DND-41 (cell line): ENCODE measurements around the gene VIT.

Source experiments
- ATAC-seq: fragments of 200-7000 bp; cut with Tn5 transposase; 3 replicates; pipeline ENCODE4 v1.9.1; 2021; ENCODE audit warnings: low read depth; ENCODE audit not compliant: insufficient read depth
- DNase-seq: peaks from one replicate; pipeline ENCODE4 v3.0.0-alpha.2; 2020
- H2AFZ ChIP-seq: 2 replicates; pipeline ENCODE4 v1.6.0; 2012; ENCODE audit warnings: low read depth, low read length
- H3K27ac ChIP-seq: 2 replicates; pipeline ENCODE4 v1.5.1; 2012; ENCODE audit warnings: low read length, inconsistent platforms
- H3K27me3 ChIP-seq: fragments of 200-600 bp; sonication (generic); 2 replicates; pipeline ENCODE4 v1.6.0; 2012; ENCODE audit warnings: low read length, mild to moderate bottlenecking, inconsistent platforms; ENCODE audit not compliant: insufficient read depth, poor library complexity
- H3K36me3 ChIP-seq: 2 replicates; pipeline ENCODE4 v1.5.1; 2012; ENCODE audit warnings: low read length, inconsistent platforms; ENCODE audit not compliant: insufficient read depth
- H3K4me1 ChIP-seq: 2 replicates; pipeline ENCODE4 v1.5.1; 2012; ENCODE audit warnings: mild to moderate bottlenecking, low read length; ENCODE audit not compliant: insufficient read depth
- H3K4me2 ChIP-seq: 2 replicates; pipeline ENCODE4 v1.6.0; 2012; ENCODE audit warnings: mild to moderate bottlenecking, moderate library complexity, low read length, inconsistent platforms; ENCODE audit not compliant: insufficient read depth
- H3K4me3 ChIP-seq, 2 experiments: fragments of 200-600 bp in 1 of 2; shearing (Covaris generic) in 1 of 2; 2 replicates each; pipeline ENCODE4 v1.5.1; 2012 to 2016; ENCODE audit warnings: inconsistent platforms in 2 of 2, low read length in 2 of 2, mild to moderate bottlenecking in 2 of 2, low read depth in 1 of 2, moderate library complexity in 1 of 2
- H3K79me2 ChIP-seq: 2 replicates; pipeline ENCODE4 v1.6.0; 2012; ENCODE audit warnings: low read length, inconsistent platforms; ENCODE audit not compliant: insufficient read depth
- H3K9ac ChIP-seq: 2 replicates; pipeline ENCODE4 v1.6.0; 2012; ENCODE audit warnings: low read depth, mild to moderate bottlenecking, inconsistent platforms, low read length, moderate library complexity
- H3K9me3 ChIP-seq: 2 replicates; pipeline ENCODE4 v1.5.1; 2012; ENCODE audit warnings: low read length, moderate library complexity, mild to moderate bottlenecking, inconsistent platforms; ENCODE audit not compliant: insufficient read depth, severe bottlenecking
- H4K20me1 ChIP-seq: 2 replicates; pipeline ENCODE4 v1.6.0; 2012; ENCODE audit warnings: low read length; ENCODE audit not compliant: insufficient read depth
- CTCF ChIP-seq: IDR thresholded peaks from 2 replicates; pipeline ENCODE4 v1.5.1; 2012; ENCODE audit warnings: borderline replicate concordance, low read length, moderate library complexity, mild to moderate bottlenecking; ENCODE audit not compliant: poor library complexity, severe bottlenecking; ENCODE audit errors: extremely low read depth
- EZH2 ChIP-seq: IDR thresholded peaks from 3 replicates; pipeline ENCODE4 v1.6.1; 2012; ENCODE audit warnings: borderline replicate concordance, low read depth, mild to moderate bottlenecking, moderate library complexity, low read length, inconsistent platforms; ENCODE audit not compliant: severe bottlenecking

The VIT gene

DNA sequence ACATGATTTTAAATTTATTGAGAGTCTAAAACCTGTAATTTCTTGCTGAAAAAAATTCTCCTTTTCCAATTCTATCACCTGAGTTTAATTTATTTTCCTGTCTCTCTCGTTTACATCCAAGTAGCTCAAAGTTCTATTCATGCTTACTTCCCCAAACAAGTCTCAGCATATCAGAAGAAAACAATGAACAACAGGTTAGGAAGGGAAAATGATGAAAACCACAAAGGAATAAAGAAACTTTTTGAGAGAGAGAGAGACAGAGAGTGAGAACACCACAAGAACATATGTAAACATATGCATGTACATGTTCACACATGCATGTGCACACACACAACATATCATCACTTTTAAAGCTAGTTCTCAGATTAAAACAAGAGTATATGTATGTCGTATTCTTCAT lies 157.7 kb downstream of the VIT start:
- Histone ChIP-seq H3K79me2 (no peaks in the 10 kb centered on the region), H3K27ac (no peak overlapping the region), H3K27me3 (no peaks in the 10 kb centered on the region), H3K9me3 (no peaks in the 10 kb centered on the region), H4K20me1 (no peaks in the 10 kb centered on the region), H3K36me3 (peaks cover 46% of the 10 kb centered on the region), H3K4me1 (no peaks in the 10 kb centered on the region), H3K4me3 (no peak overlapping the region), H3K4me2 (no peak overlapping the region), H2AFZ (no peak overlapping the region), H3K9ac (no peak overlapping the region)
- TF ChIP-seq CTCF: no peak
- no peak for TF ChIP-seq EZH2
- ATAC-seq (no peak), DNase-seq (no peak)

DNA sequence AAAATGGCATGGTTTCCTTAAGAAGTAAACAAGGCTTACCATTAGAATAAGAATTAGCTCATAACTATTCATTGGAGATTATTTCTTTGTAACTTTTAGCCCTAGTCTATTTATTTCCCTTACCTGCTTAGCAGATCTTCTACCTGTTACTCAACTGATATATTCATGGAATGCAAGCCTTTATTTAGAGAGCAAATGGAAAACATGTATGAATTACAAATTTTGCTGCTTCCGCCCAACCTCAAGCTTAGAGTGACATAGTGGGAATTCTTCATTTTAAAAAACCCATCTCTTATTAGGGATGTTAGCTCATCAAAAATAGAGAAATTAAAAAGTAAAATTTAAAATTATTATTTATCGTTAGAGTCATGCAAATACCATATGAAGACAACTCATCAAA lies 158.9 kb downstream of the VIT start:
- TF ChIP-seq CTCF (no peak), EZH2 (no peak)
- Histone ChIP-seq H3K4me3 (no peak overlapping the region), H3K9me3 (no peaks in the 10 kb centered on the region), H3K4me2 (no peak overlapping the region), H3K79me2 (no peaks in the 10 kb centered on the region), H3K4me1 (no peaks in the 10 kb centered on the region), H3K9ac (no peak overlapping the region), H4K20me1 (no peaks in the 10 kb centered on the region), H3K36me3 (peaks cover 38% of the 10 kb centered on the region; the same call in 1 of the 2 replicates), H2AFZ (no peak overlapping the region), H3K27ac (no peak overlapping the region), H3K27me3 (no peaks in the 10 kb centered on the region)
- ATAC-seq (no peak), DNase-seq (no peak)

DNA sequence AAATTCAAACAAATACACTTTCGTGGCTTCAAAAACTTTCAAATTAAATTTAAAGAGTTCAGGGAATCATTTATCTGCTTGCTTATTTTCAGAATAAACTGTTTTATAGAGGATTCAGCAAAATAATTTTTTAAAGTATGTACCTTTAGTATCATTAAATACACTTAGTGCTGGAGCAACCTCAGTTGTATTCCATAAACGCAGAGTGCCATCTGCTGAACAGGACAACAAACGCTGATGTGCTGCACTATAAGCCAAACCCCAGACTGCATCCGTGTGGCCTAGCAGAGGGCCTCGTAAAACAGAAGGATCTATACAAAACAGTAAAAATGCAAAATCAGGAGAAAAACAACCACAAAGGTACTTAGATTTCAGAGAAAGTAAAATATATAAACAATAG lies 161.2 kb downstream of the VIT start:
- ATAC-seq (no peak), DNase-seq (no peak)
- peaks cover 32% of the 10 kb centered on the region; the same call in 1 of the 2 replicates for H3K36me3 ChIP-seq

More for the DNA sequence above, 161.2 kb downstream of the VIT start:
- no peak overlapping the region for H3K9ac ChIP-seq
- H2AFZ ChIP-seq: no peak overlapping the region
- no peaks in the 10 kb centered on the region for H3K4me1 ChIP-seq
- H4K20me1 ChIP-seq: no peaks in the 10 kb centered on the region
- no peak overlapping the region for H3K4me3 ChIP-seq
- TF ChIP-seq CTCF (no peak), EZH2 (no peak)
- no peaks in the 10 kb centered on the region for H3K9me3 ChIP-seq
- no peaks in the 10 kb centered on the region for H3K79me2 ChIP-seq
- H3K27ac ChIP-seq: no peak overlapping the region
- H3K27me3 ChIP-seq: no peaks in the 10 kb centered on the region
- H3K4me2 ChIP-seq: no peak overlapping the region
